Measurements from ENCODE around the gene PCSK4. TPM values are rescaled to one million over a fixed set of nuclear protein-coding genes. Genes with fewer than 3 reads are reported as not detected.

Gene PCSK4
- total RNA-seq, 1 experiment from 2014 or later: 11.1 TPM

DNA sequence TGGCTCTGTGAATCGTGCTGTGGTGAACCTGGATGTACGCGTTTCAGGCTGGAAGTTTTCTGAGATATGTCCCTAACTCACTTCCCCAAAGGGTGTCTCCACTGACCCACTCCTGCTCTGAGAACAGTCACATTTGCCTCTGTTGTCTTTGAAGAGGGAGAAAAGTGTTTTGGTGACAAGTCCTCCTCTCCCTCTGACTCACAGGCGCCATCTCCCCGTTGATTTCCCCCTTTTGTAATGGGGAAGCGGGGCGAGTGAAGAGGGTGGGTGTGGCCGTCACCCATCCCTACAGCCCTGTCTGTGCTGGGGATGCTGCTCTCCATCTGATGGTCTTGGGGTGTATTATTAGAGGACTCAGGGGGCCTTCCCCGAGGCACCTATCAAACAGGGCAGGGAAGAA lies 30.7 kb downstream of the PCSK4 start:
- no peak overlapping the region for H2AFZ ChIP-seq (ENCODE audit: low read depth, low read length, poor library complexity, severe bottlenecking)
- ChIA-PET POLR2A (no interaction called here), RAD21 (ENCODE audit: low non-redundant PET in 1 of 2, low total read pairs in 2 of 2, uncharacterized antibody in 2 of 2, unreplicated experiment in 2 of 2) (no interaction called here), CTCF (no interaction called here)
- TF ChIP-seq, protein P1, sequence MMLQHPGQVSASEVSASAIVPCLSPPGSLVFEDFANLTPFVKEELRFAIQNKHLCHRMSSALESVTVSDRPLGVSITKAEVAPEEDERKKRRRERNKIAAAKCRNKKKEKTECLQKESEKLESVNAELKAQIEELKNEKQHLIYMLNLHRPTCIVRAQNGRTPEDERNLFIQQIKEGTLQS (IDR thresholded peaks at IDR 0.05): no peak
- TF ChIP-seq POLR2A (IDR thresholded peaks at IDR 0.05; ENCODE audit: borderline replicate concordance, extremely low read depth, insufficient read depth, insufficient read length) (no peak), CEBPB (IDR thresholded peaks at IDR 0.05; ENCODE audit: low read depth) (no peak), SP1 (IDR thresholded peaks at IDR 0.05; ENCODE audit: low read depth) (no peak), TCF7L2 (IDR thresholded peaks at IDR 0.05; ENCODE audit: borderline replicate concordance, extremely low read depth, insufficient read depth, insufficient read length) (no peak), ELF1 (IDR thresholded peaks at IDR 0.05; ENCODE audit: borderline replicate concordance, low read depth) (no peak), SIN3A (IDR thresholded peaks at IDR 0.05; ENCODE audit: low read depth) (no peak), JUND (IDR thresholded peaks at IDR 0.05) (no peak), YY1 (IDR thresholded peaks at IDR 0.05; ENCODE audit: extremely low read depth, insufficient replicate concordance, low read depth, low read length) (no peak), ZFX (IDR thresholded peaks at IDR 0.05) (no peak)
- TF ChIP-seq, protein P2, sequence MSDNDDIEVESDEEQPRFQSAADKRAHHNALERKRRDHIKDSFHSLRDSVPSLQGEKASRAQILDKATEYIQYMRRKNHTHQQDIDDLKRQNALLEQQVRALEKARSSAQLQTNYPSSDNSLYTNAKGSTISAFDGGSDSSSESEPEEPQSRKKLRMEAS (IDR thresholded peaks at IDR 0.05): no peak
- no TSS peak for BruUV-seq (replicated peaks)
- no peak overlapping the region for H3K4me2 ChIP-seq (ENCODE audit: low read length)
- no peak for ATAC-seq
- DNase-seq (ENCODE audit: low read depth, low spot score): no peak
- peaks cover 0 to 3% of the 10 kb centered on the region in 2 experiments; a peak in 1 of 4 replicates for H3K36me3 ChIP-seq (ENCODE audit: control insufficient read depth in 1 of 2, insufficient read depth in 2 of 2, low read length in 2 of 2)
- intact Hi-C loops (cut with micrococcal nuclease): no loop called here
- H3K4me3 ChIP-seq (replicated peaks in 1 of 2; ENCODE audit: low read depth in 1 of 2, low read length in 2 of 2): no peak overlapping the region
- no peaks in the 10 kb centered on the region for H3K9me2 ChIP-seq (ENCODE audit: insufficient read depth)
- peaks cover 12 to 34% of the 10 kb centered on the region in 2 experiments for H3K4me1 ChIP-seq (ENCODE audit: control insufficient read depth in 1 of 2, insufficient read depth in 2 of 2, low read length in 2 of 2)
- no peak overlapping the region for H3K9ac ChIP-seq (ENCODE audit: low read length)
- H3K27ac ChIP-seq (ENCODE audit: low read depth, low read length): no peak overlapping the region
- H4K20me1 ChIP-seq (ENCODE audit: insufficient read depth): no peaks in the 10 kb centered on the region
- no peaks in the 10 kb centered on the region for H3K9me3 ChIP-seq (ENCODE audit: control insufficient read depth in 1 of 2, insufficient read depth in 1 of 2, low read depth in 1 of 2, low read length in 2 of 2)
- no peaks in the 10 kb centered on the region for H3K27me3 ChIP-seq (ENCODE audit: insufficient read depth, low read length)
- no peaks in the 10 kb centered on the region for H3K79me2 ChIP-seq (ENCODE audit: insufficient read depth, low read length)

DNA sequence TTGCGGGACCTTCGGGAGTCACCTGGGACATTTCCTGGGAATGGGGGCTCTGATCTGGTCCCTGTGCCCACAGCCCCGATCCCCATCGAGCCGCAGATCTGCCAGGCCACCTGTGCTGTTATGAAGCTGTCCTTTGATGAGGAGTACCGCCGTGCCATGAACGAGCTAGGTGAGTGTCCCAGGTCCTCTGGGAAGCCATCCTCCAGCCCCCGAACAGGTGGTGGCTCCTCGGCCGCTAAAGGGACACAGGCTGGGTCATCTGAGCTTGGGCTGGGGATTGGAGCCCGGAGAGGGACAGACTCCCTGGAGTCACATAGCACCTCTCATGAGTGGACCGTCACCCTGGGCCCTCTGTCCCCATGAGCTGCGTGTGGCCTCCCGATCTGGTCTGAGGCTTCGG lies 32.3 kb downstream of the PCSK4 start:
- ChIA-PET RAD21 (ENCODE audit: low non-redundant PET in 1 of 2, low total read pairs in 2 of 2, uncharacterized antibody in 2 of 2, unreplicated experiment in 2 of 2) (interaction anchor here in 1 of 2 experiments (0.6 kb wide), 1 partner anchor 15 kb away, joined by 3 read pairs; no protein-coding TSS in a partner anchor), CTCF (interaction anchor here (0.6 kb wide), 1 partner anchor 173 kb away, joined by 3 read pairs; no protein-coding TSS in a partner anchor), POLR2A (no interaction called here)
- Histone ChIP-seq H3K27ac (ENCODE audit: low read depth, low read length) (no peak overlapping the region), H3K27me3 (ENCODE audit: insufficient read depth, low read length) (no peaks in the 10 kb centered on the region), H3K9ac (ENCODE audit: low read length) (no peak overlapping the region), H3K4me3 (replicated peaks in 1 of 2; ENCODE audit: low read depth in 1 of 2, low read length in 2 of 2) (no peak overlapping the region), H2AFZ (ENCODE audit: low read depth, low read length, poor library complexity, severe bottlenecking) (no peak overlapping the region), H3K9me3 (ENCODE audit: control insufficient read depth in 1 of 2, insufficient read depth in 1 of 2, low read depth in 1 of 2, low read length in 2 of 2) (no peaks in the 10 kb centered on the region), H3K36me3 (ENCODE audit: control insufficient read depth in 1 of 2, insufficient read depth in 2 of 2, low read length in 2 of 2) (peaks cover 0 to 3% of the 10 kb centered on the region in 2 experiments; a peak in 1 of 4 replicates), H3K4me2 (ENCODE audit: low read length) (no peak overlapping the region), H3K4me1 (ENCODE audit: control insufficient read depth in 1 of 2, insufficient read depth in 2 of 2, low read length in 2 of 2) (peaks cover 23 to 45% of the 10 kb centered on the region in 2 experiments), H4K20me1 (ENCODE audit: insufficient read depth) (no peaks in the 10 kb centered on the region), H3K79me2 (ENCODE audit: insufficient read depth, low read length) (no peaks in the 10 kb centered on the region), H3K9me2 (ENCODE audit: insufficient read depth) (no peaks in the 10 kb centered on the region)
- intact Hi-C loops (cut with micrococcal nuclease): no loop called here
- no peak for ATAC-seq
- DNase-seq (ENCODE audit: low read depth, low spot score): no peak
- no TSS peak for BruUV-seq (replicated peaks)
- no peak for TF ChIP-seq ZNF274 (IDR thresholded peaks at IDR 0.05; ENCODE audit: low read depth, low read length)
- TF ChIP-seq, protein P2 (IDR thresholded peaks at IDR 0.05): no peak
- TF ChIP-seq, protein P1 (IDR thresholded peaks at IDR 0.05): no peak
- TF ChIP-seq, protein P3, sequence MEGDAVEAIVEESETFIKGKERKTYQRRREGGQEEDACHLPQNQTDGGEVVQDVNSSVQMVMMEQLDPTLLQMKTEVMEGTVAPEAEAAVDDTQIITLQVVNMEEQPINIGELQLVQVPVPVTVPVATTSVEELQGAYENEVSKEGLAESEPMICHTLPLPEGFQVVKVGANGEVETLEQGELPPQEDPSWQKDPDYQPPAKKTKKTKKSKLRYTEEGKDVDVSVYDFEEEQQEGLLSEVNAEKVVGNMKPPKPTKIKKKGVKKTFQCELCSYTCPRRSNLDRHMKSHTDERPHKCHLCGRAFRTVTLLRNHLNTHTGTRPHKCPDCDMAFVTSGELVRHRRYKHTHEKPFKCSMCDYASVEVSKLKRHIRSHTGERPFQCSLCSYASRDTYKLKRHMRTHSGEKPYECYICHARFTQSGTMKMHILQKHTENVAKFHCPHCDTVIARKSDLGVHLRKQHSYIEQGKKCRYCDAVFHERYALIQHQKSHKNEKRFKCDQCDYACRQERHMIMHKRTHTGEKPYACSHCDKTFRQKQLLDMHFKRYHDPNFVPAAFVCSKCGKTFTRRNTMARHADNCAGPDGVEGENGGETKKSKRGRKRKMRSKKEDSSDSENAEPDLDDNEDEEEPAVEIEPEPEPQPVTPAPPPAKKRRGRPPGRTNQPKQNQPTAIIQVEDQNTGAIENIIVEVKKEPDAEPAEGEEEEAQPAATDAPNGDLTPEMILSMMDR (IDR thresholded peaks at IDR 0.05 in 2 of 3, conservative IDR thresholded peaks at IDR 0.05 in 1 of 3; ENCODE audit: borderline replicate concordance in 1 of 3, insufficient read depth in 1 of 3, low read depth in 2 of 3, low read length in 2 of 3): no peak
- no peak for TF ChIP-seq POLR2A (IDR thresholded peaks at IDR 0.05; ENCODE audit: borderline replicate concordance, extremely low read depth, insufficient read depth, insufficient read length)
- TF ChIP-seq, protein P4, sequence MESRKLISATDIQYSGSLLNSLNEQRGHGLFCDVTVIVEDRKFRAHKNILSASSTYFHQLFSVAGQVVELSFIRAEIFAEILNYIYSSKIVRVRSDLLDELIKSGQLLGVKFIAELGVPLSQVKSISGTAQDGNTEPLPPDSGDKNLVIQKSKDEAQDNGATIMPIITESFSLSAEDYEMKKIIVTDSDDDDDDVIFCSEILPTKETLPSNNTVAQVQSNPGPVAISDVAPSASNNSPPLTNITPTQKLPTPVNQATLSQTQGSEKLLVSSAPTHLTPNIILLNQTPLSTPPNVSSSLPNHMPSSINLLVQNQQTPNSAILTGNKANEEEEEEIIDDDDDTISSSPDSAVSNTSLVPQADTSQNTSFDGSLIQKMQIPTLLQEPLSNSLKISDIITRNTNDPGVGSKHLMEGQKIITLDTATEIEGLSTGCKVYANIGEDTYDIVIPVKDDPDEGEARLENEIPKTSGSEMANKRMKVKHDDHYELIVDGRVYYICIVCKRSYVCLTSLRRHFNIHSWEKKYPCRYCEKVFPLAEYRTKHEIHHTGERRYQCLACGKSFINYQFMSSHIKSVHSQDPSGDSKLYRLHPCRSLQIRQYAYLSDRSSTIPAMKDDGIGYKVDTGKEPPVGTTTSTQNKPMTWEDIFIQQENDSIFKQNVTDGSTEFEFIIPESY (IDR thresholded peaks at IDR 0.05; ENCODE audit: extremely low read depth, insufficient replicate concordance, low read length): no peak
- no peak for TF ChIP-seq SIN3A (IDR thresholded peaks at IDR 0.05; ENCODE audit: low read depth)
- TF ChIP-seq TCF7L2 (IDR thresholded peaks at IDR 0.05; ENCODE audit: borderline replicate concordance, extremely low read depth, insufficient read depth, insufficient read length): no peak
- no peak for TF ChIP-seq EZH2phosphoT487 (IDR thresholded peaks at IDR 0.05; ENCODE audit: borderline replicate concordance)
